Measurements from ENCODE around the gene ACAP2.
"Not testable (repeated sequence)": the region's sequence is repeated elsewhere in the genome, so short reads cannot be mapped to it uniquely, and the experiment has no call there.

ACAP2 gene

DNA sequence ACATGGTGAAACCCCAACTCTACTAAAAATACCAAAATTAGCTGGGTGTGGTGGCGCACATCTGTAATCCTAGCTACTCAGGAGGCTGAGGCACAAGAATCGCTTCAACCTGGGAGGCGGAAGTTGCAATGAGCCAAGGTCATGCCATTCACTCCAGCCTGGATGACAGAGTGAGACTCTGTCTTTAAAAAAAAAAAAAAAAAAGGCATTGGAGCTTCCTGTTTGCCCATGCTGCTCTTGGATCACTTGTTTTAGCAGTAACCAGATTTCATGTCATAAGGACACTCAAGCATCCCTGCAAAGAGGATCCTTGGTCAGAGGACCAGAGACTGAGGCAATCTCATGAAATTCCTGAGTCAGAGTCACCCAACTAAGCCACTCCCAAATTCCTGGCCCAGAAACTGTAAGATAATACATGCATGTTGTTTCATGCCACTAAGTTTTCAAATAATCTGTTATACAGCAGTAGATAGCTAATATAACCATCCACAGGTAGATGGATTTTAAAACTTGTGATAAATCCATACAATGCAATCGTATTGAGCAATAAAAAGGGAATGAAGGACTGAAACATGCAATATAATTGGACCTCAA, 89.8 kb downstream of the ACAP2 start:
- H3K27ac Mint-ChIP-seq, result peak overlapping the region; percentile 2 to 14
- H3K36me3 Mint-ChIP-seq (ENCODE audit: insufficient read depth), result peaks cover 13% of the 10 kb centered on the region
- no peaks in the 10 kb centered on the region for H3K27me3 Mint-ChIP-seq
- H3K9me3 Mint-ChIP-seq, result no peaks in the 10 kb centered on the region
- DNase-seq (no peak), ATAC-seq (replicated peaks) (no peak)
- H3K4me1 Mint-ChIP-seq (ENCODE audit: low read depth in 2 of 2), result peaks cover 20 to 47% of the 10 kb centered on the region in 2 donors
- H3K4me3 Mint-ChIP-seq, result no peak overlapping the region

DNA sequence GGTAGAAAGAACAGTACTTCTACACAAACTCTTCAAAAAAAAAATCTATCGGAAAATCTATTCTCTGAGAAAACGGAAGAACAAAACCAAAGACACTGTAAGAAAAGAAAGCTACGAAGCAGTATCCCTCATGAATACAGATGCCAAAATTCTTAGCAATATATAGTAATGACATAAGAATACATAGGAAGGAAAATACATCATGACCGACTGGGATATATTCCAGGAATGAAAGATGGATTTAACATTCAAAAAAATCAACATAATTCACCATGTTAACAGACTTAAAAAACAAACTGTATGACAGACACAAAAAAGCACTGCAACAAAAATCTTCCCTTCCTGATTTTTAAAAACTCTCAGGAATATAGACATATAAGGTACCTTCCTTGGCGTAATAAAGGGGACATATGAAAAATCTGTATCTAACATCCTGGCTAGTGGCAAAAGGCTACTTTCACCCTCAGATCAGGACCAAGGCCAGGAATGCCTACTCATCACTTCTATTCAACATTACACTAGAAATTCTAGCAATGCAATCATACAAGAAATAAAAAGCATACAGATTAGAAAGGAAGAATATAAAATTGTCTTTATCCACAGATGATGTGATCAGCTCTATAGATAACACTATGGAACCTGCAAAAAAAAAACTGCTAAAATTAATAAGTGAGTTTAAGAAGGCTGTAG, 94.2 kb downstream of the ACAP2 start:
- no peak for DNase-seq
- Mint-ChIP-seq H3K36me3 (ENCODE audit: insufficient read depth) (peaks cover 26% of the 10 kb centered on the region), H3K4me3 (no peak overlapping the region), H3K4me1 (ENCODE audit: low read depth in 2 of 2) (peaks cover 12 to 40% of the 10 kb centered on the region in 2 donors), H3K9me3 (no peaks in the 10 kb centered on the region), H3K27me3 (no peaks in the 10 kb centered on the region), H3K27ac (no peak overlapping the region)
- no peak for ATAC-seq (replicated peaks)

DNA sequence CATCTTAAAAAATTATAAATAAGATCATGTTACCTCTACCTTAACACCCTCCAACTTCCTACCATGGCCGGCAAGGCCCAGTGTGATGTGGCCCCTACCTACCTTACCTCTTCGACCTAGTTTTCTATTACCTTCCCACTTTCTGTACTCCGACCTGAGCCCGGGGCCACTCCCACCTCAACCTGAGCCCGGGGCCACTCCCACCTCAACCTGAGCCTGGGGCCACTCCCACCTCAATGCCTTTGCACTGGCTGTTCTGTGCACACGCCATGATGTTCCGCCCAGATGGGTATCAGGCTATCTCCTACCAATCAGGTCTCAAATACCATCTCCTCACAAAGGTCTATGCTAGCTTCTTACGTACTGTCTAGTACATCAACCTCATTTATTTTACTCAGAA, 105.1 kb downstream of the ACAP2 start:
- Mint-ChIP-seq H3K27me3 (no peaks in the 10 kb centered on the region), H3K27ac (no peak overlapping the region), H3K9me3 (no peaks in the 10 kb centered on the region), H3K36me3 (ENCODE audit: insufficient read depth) (peaks cover 48% of the 10 kb centered on the region), H3K4me1 (ENCODE audit: low read depth in 2 of 2) (peaks cover 3 to 5% of the 10 kb centered on the region in 2 donors), H3K4me3 (no peak overlapping the region)
- DNase-seq (no peak), ATAC-seq (replicated peaks) (no peak)

DNA sequence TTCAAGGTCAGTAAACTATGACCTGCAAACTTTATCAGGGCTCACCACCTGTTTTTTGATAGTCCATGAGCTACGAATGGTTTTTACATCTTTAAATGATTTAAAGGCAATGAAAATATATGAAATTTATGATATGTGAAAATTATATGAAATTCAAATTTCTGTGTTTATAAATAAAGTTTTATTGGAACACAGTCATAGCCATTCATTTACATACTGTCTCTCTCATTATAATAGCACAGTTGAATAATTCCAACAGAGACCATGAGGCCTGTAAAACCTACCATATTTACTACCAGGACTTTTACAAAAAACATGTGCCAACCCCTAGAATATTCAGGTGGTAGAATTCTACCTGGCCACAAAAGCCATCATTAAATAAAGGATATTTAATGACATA, 107.9 kb downstream of the ACAP2 start:
- peaks cover 54% of the 10 kb centered on the region for H3K36me3 Mint-ChIP-seq (ENCODE audit: insufficient read depth)
- H3K4me1 Mint-ChIP-seq (ENCODE audit: low read depth in 2 of 2), result peaks cover 3 to 5% of the 10 kb centered on the region in 2 donors

DNA sequence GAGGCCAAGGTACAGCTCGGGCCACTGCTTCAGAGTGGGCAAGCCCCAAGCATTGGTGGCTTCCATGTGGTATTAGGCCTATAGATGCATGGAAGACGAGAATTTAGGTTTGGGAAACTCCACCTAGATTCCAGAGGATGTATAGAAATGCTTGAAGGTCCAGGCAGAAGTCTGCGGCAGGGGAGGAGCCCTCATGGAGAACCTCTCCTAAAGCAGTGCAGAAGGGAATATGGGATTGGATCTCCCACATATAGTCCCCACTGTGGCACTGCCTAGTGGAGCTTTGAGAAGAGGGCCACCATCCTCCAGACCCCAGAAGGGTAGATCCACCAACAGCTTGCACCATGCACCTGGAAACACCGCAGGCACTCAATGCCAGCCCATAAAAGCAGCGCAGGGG, 123.8 kb downstream of the ACAP2 start:
- DNase-seq (no peak), ATAC-seq (replicated peaks) (no peak)
- no peak overlapping the region for H3K27ac Mint-ChIP-seq
- peaks cover 5% of the 10 kb centered on the region in 2 donors for H3K4me1 Mint-ChIP-seq (ENCODE audit: low read depth in 2 of 2)
- H3K9me3 Mint-ChIP-seq, result no peaks in the 10 kb centered on the region
- peaks cover 22% of the 10 kb centered on the region for H3K36me3 Mint-ChIP-seq (ENCODE audit: insufficient read depth)
- H3K4me3 Mint-ChIP-seq, result no peak overlapping the region
- no peaks in the 10 kb centered on the region for H3K27me3 Mint-ChIP-seq

More for the DNA sequence above, 107.9 kb downstream of the ACAP2 start:
- Mint-ChIP-seq H3K27me3 (no peaks in the 10 kb centered on the region), H3K27ac (no peak overlapping the region), H3K9me3 (no peaks in the 10 kb centered on the region), H3K4me3 (no peak overlapping the region)
- DNase-seq, result no peak
- no peak for ATAC-seq (replicated peaks)

DNA sequence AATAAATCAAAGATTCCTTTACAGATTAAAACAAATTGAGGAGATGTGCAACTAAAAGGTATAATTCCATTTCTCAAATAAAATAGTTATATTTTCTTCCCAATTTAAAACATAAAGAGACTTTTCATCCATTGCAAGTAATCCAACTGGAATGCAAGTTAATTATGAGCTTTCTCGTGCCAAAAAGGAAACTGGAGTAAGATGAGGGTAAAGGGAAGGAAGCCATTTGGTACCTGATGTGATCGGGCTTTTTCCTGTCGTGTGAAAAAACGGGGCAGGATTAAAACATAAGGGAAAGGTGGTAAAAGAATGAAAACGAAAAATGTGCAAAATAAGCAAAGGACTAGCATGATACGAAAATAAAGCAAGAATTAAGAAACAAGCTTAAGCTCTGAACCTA, 130.1 kb downstream of the ACAP2 start:
- no peak overlapping the region for H3K27ac Mint-ChIP-seq
- H3K36me3 Mint-ChIP-seq (ENCODE audit: insufficient read depth), result peaks cover 3% of the 10 kb centered on the region
- H3K9me3 Mint-ChIP-seq, result no peaks in the 10 kb centered on the region
- ATAC-seq (replicated peaks) (no peak), DNase-seq (no peak)
- H3K4me3 Mint-ChIP-seq, result no peak overlapping the region
- H3K27me3 Mint-ChIP-seq, result no peaks in the 10 kb centered on the region
- no peaks in the 10 kb centered on the region for H3K4me1 Mint-ChIP-seq (ENCODE audit: low read depth in 2 of 2)

DNA sequence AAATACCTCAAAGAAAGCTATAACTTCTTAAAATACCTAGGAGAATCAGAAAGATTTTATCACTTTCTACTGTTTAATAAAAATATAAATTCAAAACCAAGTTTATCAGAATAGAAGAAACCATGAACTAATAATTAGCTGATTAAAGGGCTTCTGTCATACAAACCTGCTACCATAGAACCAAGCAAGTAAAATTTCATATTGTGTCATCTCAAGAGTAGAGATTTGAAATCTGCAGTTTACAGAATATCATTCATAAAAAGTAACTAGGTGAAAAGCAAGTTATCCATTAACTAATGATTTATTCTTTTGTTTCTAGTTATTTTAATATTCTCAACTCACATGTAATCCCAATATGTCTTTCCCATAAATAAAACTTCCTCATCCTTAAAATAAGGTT, 135.1 kb downstream of the ACAP2 start:
- no peak overlapping the region for H3K4me3 Mint-ChIP-seq
- H3K4me1 Mint-ChIP-seq (ENCODE audit: low read depth in 2 of 2), result peaks cover 0 to 7% of the 10 kb centered on the region in 2 donors
- ATAC-seq (replicated peaks) (no peak), DNase-seq (no peak)
- no peaks in the 10 kb centered on the region for H3K27me3 Mint-ChIP-seq
- H3K36me3 Mint-ChIP-seq (ENCODE audit: insufficient read depth), result peaks cover 22% of the 10 kb centered on the region
- H3K27ac Mint-ChIP-seq, result no peak overlapping the region
- H3K9me3 Mint-ChIP-seq, result no peaks in the 10 kb centered on the region

DNA sequence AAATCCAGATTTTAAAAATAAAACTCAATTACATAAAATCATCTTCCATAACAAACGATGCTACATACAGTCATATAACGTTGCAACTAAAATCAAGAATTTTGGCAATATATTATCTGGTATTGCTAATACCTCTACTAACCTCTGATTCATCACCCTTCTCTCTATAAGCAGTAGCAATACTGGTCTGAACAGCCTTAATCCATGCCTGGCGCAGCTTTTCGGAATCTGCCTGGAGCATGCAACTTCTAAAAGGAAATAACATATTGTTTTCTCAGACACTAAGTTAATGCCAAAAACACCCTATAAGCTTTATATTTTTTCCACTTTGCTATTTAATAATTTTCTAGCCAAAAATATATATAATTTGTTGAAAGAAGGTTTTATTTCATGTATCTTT, 136.5 kb downstream of the ACAP2 start:
- Mint-ChIP-seq H3K4me1 (ENCODE audit: low read depth in 2 of 2) (peaks cover 0 to 10% of the 10 kb centered on the region in 2 donors), H3K27ac (no peak overlapping the region), H3K9me3 (no peaks in the 10 kb centered on the region), H3K36me3 (ENCODE audit: insufficient read depth) (peaks cover 35% of the 10 kb centered on the region), H3K27me3 (no peaks in the 10 kb centered on the region), H3K4me3 (no peak overlapping the region)
- ATAC-seq (replicated peaks) (no peak), DNase-seq (no peak)

DNA sequence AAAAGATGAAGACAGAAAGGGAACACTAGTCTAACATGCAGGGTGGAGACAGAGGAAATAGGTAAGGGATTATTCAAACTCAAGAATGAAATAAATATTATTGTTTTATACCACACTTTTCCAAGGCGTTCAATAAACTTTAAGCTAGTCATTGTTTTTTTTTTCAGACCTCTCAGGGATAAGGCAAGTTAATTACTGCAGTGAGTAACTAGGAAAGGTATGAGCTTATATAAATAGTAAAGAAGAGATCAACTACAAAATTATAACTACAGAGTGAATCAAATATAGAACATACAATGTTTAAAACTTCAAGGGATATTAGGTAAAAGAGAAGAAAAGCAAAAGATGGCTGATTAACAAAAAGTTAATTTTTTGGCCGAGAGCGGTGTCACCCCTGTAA, 140.4 kb downstream of the ACAP2 start:
- peak overlapping the region; percentile 36 to 79 for H3K27ac Mint-ChIP-seq
- H3K9me3 Mint-ChIP-seq, result no peaks in the 10 kb centered on the region
- no peak overlapping the region for H3K4me3 Mint-ChIP-seq
- peaks cover 0 to 10% of the 10 kb centered on the region in 2 donors for H3K4me1 Mint-ChIP-seq (ENCODE audit: low read depth in 2 of 2)
- H3K27me3 Mint-ChIP-seq, result no peaks in the 10 kb centered on the region
- DNase-seq, result no peak
- ATAC-seq (replicated peaks), result no peak
- peaks cover 59% of the 10 kb centered on the region for H3K36me3 Mint-ChIP-seq (ENCODE audit: insufficient read depth)

DNA sequence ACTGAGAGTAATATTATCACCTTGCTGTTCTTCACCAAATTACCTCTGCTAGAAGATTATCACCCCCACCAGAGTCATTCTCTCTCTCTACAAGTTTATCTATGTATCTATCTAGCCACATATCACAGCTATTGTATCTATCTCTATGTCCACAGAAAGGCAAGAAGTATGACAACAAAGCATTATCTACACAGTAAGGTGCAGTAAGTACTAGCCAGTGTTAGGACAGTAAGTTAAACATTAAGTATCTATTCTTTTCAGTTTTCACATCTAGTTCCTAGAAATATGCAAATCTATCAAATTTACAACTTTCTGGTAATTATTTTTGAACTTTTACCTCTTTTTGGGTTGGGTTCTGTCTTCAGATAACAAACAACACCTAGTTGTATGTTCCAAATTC, 145.4 kb downstream of the ACAP2 start:
- H3K27ac Mint-ChIP-seq, result peak overlapping the region; percentile 9 to 56
- peaks cover 0 to 1% of the 10 kb centered on the region in 2 donors for H3K4me1 Mint-ChIP-seq (ENCODE audit: low read depth in 2 of 2)
- no peaks in the 10 kb centered on the region for H3K27me3 Mint-ChIP-seq
- ATAC-seq (replicated peaks), result no peak
- H3K36me3 Mint-ChIP-seq (ENCODE audit: insufficient read depth), result peaks cover 70% of the 10 kb centered on the region
- no peaks in the 10 kb centered on the region for H3K9me3 Mint-ChIP-seq
- no peak overlapping the region for H3K4me3 Mint-ChIP-seq
- DNase-seq, result no peak

DNA sequence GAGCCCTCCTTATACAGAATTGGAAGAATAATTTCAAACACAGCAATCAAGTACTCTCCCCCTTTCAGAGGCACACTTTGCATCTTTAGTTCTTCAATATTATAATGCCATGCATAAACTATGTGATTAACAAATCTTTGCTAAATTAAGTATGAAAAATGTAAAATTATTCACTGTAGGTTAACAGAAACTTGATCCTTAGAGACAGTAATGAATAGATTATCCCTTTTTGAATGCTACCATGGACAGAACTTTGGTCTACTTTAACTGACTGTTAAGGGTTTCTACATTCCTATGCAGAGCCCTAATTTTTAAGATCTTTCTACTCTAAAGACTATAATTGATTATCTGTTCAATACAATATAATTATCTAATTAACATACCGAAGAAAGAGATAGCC, 146.2 kb downstream of the ACAP2 start:
- no peak overlapping the region for H3K27ac Mint-ChIP-seq
- DNase-seq (no peak), ATAC-seq (replicated peaks) (no peak)
- H3K36me3 Mint-ChIP-seq (ENCODE audit: insufficient read depth), result peaks cover 70% of the 10 kb centered on the region
- no peaks in the 10 kb centered on the region for H3K27me3 Mint-ChIP-seq
- no peak overlapping the region for H3K4me3 Mint-ChIP-seq
- H3K4me1 Mint-ChIP-seq (ENCODE audit: low read depth in 2 of 2), result no peaks in the 10 kb centered on the region
- H3K9me3 Mint-ChIP-seq, result no peaks in the 10 kb centered on the region

DNA sequence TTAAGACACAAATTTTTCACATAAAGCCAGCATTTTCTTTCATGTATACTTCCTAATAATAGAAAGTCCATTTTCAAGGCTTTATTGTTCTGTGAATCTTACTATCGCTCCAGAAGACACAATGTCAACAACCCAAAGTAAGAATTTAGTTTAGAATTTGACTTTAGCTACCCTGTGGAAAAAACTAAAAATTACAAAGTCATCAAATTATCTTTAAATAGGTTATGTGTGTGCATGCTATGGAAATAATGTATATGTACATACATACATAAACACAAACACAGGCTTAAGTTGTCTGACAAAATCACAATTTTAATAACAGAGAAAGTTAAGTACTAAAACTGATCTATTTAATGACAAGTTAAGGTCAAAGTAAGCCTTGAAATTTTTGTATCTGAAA, 151.7 kb downstream of the ACAP2 start:
- Mint-ChIP-seq H3K27ac (no peak overlapping the region), H3K27me3 (no peaks in the 10 kb centered on the region), H3K4me1 (ENCODE audit: low read depth in 2 of 2) (no peaks in the 10 kb centered on the region), H3K4me3 (no peak overlapping the region), H3K9me3 (no peaks in the 10 kb centered on the region), H3K36me3 (ENCODE audit: insufficient read depth) (peaks cover 86% of the 10 kb centered on the region)
- DNase-seq, result no peak
- no peak for ATAC-seq (replicated peaks)

DNA sequence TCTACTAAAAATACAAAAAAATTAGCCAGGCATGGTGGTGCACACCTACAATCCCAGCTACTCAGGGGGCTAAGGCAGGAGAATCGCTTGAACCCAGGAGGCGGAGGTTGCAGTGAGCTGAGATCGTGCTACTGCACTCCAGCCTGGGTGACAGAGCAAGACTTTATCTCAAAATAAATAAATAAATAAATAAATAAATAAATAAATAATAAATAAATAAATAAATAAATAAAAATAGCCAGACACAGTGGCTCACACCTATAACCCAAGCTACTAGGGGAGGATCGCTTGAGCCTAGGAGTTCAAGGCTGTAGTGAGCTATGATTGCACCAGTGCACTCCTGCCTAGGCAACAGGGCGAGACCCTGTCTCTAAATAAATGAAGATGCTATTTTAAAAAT, 152.2 kb downstream of the ACAP2 start:
- H3K9me3 Mint-ChIP-seq; H3K4me1 Mint-ChIP-seq (ENCODE audit: low read depth in 2 of 2); H3K27ac Mint-ChIP-seq; H3K4me3 Mint-ChIP-seq; DNase-seq; ATAC-seq (replicated peaks); H3K27me3 Mint-ChIP-seq: not testable (repeated sequence)
- H3K36me3 Mint-ChIP-seq (ENCODE audit: insufficient read depth), result peaks cover 81% of the 10 kb centered on the region

DNA sequence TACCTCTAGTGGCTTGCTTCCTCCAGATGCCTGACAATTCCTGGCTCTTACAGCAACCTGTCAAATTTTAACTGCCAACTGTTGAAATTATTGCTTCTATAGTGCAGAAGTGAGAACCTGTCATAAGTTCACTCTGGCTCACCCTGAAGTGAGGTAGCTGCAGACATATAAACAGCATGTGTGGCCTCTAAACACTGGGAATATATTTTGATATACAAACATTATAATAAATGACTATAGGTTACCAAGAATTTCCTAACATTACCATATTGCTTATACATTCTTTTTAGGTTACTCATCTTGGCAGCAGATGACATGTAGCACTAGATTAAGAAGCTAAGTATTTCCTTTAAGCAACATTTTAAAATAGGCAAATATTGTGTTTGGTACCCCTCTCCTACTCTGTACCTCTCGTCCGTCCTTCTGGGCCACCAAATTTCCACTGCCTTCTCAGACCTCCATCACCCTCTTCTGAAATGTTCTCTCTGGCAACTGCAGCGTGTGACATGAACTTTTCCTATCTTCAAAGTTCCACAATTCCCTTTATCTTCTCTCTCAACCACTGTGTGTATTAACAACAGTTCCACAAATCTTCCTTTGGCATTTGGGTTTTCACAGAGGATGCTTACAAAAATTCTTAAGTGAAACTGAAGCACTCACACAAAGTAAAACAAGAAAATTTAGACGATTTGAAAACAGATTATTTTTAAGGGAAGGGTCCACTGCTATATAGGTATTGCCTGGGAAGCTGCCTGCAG, 156.5 kb downstream of the ACAP2 start:
- Mint-ChIP-seq H3K4me3 (no peak overlapping the region), H3K9me3 (no peaks in the 10 kb centered on the region), H3K36me3 (ENCODE audit: insufficient read depth) (peaks cover 61% of the 10 kb centered on the region), H3K27ac (peak overlapping the region in 1 of 2 donors; percentile 2), H3K4me1 (ENCODE audit: low read depth in 2 of 2) (peaks cover 0 to 2% of the 10 kb centered on the region in 2 donors), H3K27me3 (no peaks in the 10 kb centered on the region)
- no peak for ATAC-seq (replicated peaks)
- no peak for DNase-seq

All from effector memory CD8-positive, alpha-beta T cell (primary cell).